GM13976 (cell line): Measurements from ENCODE around the gene ACTC1.
"Not testable (repeated sequence)": the region's sequence is repeated elsewhere in the genome, so short reads cannot be mapped to it uniquely, and the experiment has no call there.

Source experiments
- DNase-seq: peaks from one replicate; pipeline ENCODE4 v3.0.0; 2012; ENCODE audit warnings: low spot score
- in situ Hi-C: fragments of 300-500 bp; cut with MboI; formaldehyde crosslinking; loops from one replicate; pipeline ENCODE4 v1.12.0; 2022; ENCODE audit warnings: low sequenced_read_pairs, mixed read lengths, inconsistent platforms; ENCODE audit not compliant: unreplicated experiment
- TF ChIP-seq, protein P1 (sequence below): IDR thresholded peaks from 2 replicates; pipeline ENCODE4 v1.5.1; 2012; ENCODE audit warnings: borderline replicate concordance, mild to moderate bottlenecking; ENCODE audit not compliant: insufficient read depth; ENCODE audit errors: extremely low read depth, missing control alignments, control extremely low read depth

The ACTC1 gene

DNA sequence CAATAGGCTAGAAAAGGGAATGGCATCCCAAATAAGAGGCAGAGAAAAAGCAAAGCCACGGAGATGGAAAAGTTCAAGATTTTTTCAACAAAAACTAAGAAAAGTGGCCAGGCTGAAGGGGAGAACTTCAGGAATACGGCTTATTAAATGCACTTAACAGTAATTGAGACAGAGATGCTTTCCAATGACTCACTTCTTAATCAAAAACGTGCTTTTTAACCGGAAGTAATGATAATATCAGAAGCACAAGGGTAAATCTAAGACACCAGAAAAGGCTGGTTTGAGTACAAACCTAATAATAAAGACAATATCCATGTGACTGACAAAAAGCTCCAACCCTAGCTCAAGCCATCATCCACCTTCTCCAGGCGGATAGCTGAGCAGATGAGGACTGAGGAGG, 24.8 kb upstream of the ACTC1 start:
- DNase-seq, result no peak
- TF ChIP-seq, protein P1, sequence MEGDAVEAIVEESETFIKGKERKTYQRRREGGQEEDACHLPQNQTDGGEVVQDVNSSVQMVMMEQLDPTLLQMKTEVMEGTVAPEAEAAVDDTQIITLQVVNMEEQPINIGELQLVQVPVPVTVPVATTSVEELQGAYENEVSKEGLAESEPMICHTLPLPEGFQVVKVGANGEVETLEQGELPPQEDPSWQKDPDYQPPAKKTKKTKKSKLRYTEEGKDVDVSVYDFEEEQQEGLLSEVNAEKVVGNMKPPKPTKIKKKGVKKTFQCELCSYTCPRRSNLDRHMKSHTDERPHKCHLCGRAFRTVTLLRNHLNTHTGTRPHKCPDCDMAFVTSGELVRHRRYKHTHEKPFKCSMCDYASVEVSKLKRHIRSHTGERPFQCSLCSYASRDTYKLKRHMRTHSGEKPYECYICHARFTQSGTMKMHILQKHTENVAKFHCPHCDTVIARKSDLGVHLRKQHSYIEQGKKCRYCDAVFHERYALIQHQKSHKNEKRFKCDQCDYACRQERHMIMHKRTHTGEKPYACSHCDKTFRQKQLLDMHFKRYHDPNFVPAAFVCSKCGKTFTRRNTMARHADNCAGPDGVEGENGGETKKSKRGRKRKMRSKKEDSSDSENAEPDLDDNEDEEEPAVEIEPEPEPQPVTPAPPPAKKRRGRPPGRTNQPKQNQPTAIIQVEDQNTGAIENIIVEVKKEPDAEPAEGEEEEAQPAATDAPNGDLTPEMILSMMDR, result no peak
- in situ Hi-C loops, result no loop called here

DNA sequence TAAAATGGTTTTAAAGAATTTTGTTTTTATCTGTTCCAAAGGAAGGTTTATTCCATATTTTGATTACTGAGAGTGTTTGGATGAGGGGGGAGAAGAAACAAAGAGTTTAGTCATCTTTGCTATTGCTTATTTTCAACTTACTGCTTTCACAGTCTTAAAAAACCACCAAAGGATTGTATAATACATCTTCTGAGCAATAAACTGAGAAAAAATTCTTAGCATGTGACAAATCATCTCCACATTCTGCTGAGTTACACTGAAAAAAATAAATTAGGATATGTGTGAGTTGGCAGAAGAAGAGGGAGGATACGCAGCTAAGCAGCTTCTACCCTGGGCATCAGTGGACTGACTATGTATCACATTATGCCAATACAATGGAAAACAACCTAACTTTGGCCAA, 23.2 kb upstream of the ACTC1 start:
- no peak for DNase-seq
- TF ChIP-seq, protein P1, result no peak

DNA sequence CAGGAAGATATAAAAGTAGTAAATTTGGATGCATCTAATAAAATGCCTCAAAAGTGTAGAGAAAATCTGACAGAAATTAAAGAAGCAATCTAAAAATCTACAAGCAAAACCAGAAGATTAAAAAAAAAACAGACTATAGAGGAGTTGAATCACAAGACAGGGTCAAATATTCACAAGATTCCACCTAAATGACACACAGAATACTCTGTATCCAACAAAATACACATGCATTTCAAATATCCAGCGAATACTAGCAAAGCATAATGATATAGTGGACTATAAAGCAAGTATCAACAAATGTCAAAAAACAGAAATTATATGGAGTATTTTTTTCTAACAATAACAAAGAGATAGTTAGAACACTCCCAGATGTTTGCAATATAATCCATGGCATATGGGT, 20.5 kb upstream of the ACTC1 start:
- in situ Hi-C loops, result no loop called here
- TF ChIP-seq, protein P1, result no peak

More for the DNA sequence above, 23.2 kb upstream of the ACTC1 start:
- in situ Hi-C loops, result no loop called here

DNA sequence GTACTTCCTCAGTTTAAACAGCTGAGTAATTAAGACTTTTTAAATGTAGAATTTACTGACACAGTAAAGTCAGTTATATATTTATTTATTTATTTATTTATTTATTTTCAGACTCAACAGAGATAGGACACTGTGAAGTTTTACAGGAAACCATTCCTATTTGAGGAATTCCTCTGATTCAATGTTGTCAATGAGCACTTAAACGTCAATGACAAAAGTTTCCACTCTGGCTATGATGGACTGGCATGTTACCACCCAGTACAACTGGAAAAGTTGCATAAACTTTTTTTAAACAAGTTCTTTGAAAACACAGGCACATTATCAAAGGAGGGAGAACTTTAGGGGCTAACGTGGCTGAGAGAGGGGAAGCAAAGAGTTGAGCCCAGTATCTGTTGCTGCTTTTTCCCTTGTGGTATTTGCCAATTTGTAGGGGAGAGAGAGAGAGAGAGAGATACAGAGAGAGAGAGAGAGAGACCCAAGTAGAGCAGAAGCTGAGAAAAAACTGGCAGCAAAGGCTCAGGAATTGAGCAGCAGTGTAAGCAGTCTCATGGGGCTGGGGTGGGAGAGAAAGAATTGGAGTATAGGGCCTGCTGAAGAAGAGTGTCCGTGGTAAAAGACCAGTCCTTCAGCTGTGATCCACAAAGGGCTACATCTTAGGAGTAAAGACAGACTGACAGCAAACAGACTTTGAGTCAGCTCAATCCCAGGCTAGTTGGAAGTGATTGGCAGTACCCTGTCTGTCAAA, 18.3 kb upstream of the ACTC1 start:
- TF ChIP-seq, protein P1, result no peak
- in situ Hi-C loops, result no loop called here
- no peak for DNase-seq

More for the DNA sequence above, 20.5 kb upstream of the ACTC1 start:
- DNase-seq, result no peak

DNA sequence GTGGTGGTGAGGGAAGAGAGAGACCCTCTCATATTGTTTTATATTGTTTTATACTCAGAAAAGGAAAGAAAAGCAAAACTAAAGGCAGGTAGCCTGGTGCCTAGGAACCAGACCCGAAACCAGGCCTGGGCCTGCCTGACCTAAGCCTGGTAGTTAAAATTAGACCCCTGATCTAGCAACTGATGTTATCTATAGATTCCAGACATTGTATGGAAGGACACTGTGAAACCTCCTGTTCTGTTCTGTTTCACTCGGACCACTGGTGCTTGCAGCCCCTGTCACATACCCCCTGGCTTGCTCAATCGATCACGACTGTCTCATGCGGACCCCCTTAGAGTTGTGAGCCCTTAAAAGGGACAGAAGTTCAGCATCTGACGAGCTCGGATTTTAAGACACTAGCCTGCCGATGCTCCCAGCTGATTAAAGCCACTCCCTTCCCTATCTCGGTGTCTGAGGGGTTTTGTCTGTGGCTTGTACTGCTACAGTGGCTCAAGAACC, 17.6 kb upstream of the ACTC1 start:
- DNase-seq, in situ Hi-C loops: not testable (repeated sequence)

DNA sequence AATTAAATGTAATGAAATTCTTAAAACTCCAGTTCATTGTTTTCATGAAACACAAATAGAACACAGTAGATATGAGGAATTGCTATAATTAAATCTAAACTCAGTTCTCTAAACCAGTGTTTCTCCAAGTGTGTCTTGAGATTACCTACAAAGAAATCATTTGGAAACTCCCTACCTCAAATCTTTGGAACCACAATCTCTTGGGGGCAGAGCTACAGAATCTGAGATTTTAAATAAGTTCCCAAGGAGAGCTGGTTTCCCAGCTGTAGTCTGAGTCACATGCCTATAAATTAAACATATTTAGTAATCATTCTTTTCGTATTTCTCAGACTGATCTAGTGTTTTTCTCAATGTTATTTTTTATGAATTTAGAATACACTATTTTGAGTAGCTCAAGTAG, 17.0 kb upstream of the ACTC1 start:
- no peak for DNase-seq
- TF ChIP-seq, protein P1, result no peak
- in situ Hi-C loops, result no loop called here

DNA sequence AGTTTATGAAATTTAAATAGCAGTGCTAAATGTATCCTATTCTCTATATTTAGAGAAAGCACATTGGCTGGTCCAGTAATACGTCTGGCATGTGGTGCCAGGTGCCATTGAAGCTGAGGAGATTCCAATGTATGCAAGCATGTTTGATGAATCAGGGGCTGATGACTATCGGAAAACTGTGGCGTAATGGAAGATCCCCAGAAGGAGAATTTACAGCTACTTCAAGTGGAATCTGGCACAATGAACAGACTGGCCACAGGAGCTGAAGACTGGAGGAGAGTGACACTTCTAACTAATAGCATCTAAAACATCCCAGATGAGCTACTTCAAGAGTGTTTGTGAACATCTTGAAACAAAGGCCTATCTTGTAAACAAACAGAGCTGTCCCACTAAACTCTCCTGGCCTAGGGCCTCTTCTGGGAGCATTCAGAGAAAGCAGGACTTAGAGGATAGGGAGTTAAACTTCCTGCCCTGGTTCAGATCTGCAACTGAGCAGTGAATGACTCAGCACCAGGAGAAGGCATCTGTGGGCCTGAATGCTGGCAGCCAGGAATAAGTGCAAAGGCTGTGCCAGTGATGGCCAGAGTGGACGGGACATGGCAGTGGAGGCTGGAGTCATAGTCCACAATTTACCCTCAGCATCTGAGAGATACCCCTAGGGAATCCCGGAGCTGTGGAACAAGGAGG, 15.2 kb upstream of the ACTC1 start:
- in situ Hi-C loops, result no loop called here
- TF ChIP-seq, protein P1, result no peak
- DNase-seq, result no peak
